Right cardiac atrium (tissue), 5 donors: ENCODE measurements around the gene ADCY1. TPM values are rescaled to one million over a fixed set of nuclear protein-coding genes. Genes with fewer than 3 reads are reported as not detected.

Experiments used
- ATAC-seq, 2 donors: fragments of 200-7000 bp; cut with Tn5 transposase; one replicate each; pipeline versions ENCODE4 v1.8.0 to v1.9.1; 2020; ENCODE audit warnings: moderate library complexity in 2 of 2, mild to moderate bottlenecking in 1 of 2
- DNase-seq, 3 donors: peaks; one replicate each; pipeline ENCODE4 v3.0.0-alpha.2; 2020
- H3K27ac ChIP-seq: one replicate; pipeline ENCODE4 v1.5.1; 2013; ENCODE audit warnings: mild to moderate bottlenecking, low read length, control low read depth, moderate library complexity
- H3K27me3 ChIP-seq: one replicate; pipeline ENCODE4 v1.6.1; 2013; ENCODE audit not compliant: control insufficient read depth, insufficient read depth
- H3K4me1 ChIP-seq: one replicate; pipeline ENCODE4 v1.6.1; 2013; ENCODE audit warnings: low read length; ENCODE audit not compliant: control insufficient read depth, insufficient read depth
- H3K4me3 ChIP-seq: one replicate; pipeline ENCODE4 v1.5.1; 2013; ENCODE audit warnings: low read length, control low read depth
- H3K9me3 ChIP-seq: one replicate; pipeline ENCODE4 v1.6.1; 2013; ENCODE audit warnings: low read length; ENCODE audit not compliant: control insufficient read depth
- WGBS: extraction: QIAGEN DNeasy Blood & Tissue Kit; methylation state at CpG from one replicate; pipeline ENCODE4 v1.1.7; 2013; 5-methylcytosine and 5-hydroxymethylcytosine counted together
- intact Hi-C, 4 donors: fragments of 100-400 bp; cut with DNase I; formaldehyde crosslinking; loops; one replicate each; pipeline versions ENCODE4 v1.11.0 to v1.14.0; 2022 to 2023
- polyA plus RNA-seq: library from polyadenylated mRNA; stranded (reverse); fragments of 200-250 nt; gene quantifications from one replicate; pipeline ENCODE4 v1.2.3, GENCODE V29; 2013
- total RNA-seq, 4 donors: library from RNA; stranded (reverse); fragmentation: NEBNext Ultra II Directional; extraction: Animal tissue kit (Norgen Biotek cat#: 25700); gene quantifications; one replicate each; pipeline ENCODE4 v1.2.1, GENCODE V29; 2021
- donor health status: healthy with polysubstance abuse.
- donor health status: DM: no; HTN: yes; CAD: no.
- donor health status: DM: no; HTN: no; CAD: no.
- donor health status: DM: no; HTN: yes; CAD: no; lungs with severe emphysema.
- donor health status: DM: yes; HTN: yes; CAD: no.

Gene ADCY1
- total and polyA plus RNA-seq, 5 donors: 2.2 to 5.9 (median 4.3) TPM

DNA sequence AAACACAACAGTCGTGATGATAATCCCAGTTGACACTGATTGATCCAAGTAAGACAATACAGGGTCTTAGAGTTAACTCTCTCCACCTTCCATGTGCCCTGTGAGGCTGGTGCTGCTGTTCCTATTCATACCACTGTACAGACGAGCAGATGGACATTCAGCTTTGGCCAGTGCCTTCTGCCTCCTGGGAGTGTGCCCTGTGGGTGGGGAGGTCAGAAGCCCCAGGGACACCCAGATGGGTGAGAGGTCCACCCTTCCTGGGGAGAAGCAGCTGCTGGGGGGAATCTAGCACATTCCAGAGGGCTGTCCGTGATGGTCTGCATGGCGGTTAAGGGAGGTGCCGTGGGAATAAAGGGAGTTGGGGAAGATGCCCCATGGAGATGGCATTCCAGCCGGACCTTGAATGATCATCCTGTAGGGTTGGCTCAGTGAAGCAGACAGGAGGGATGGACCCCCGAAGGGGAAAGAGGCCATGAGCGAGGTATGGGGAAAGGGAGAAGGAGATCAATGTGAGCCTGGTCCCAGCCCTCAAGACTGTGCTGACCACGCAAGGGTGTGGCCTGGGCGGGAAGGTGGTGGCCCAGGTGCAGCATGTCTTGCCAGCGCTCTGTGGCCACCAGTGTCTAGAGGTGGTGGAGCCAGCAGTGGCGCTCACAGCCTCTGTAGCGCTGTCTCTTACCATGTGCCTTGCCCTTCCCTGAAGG, 74.0 kb downstream of the ADCY1 start:
- no peak overlapping the region for H3K27ac ChIP-seq
- H3K27me3 ChIP-seq: no peaks in the 10 kb centered on the region
- intact Hi-C loops: no loop called here
- no peaks in the 10 kb centered on the region for H3K9me3 ChIP-seq
- no peak overlapping the region for H3K4me3 ChIP-seq
- 86% methylated on average over 13 of the region's 13 CpGs for WGBS
- H3K4me1 ChIP-seq: peaks cover 2% of the 10 kb centered on the region
- ATAC-seq (no peak), DNase-seq (no peak)

GRCh38 chr7:45648671-45648995, 74.5 kb downstream of the ADCY1 start:
- H3K4me3 ChIP-seq: no peak overlapping the region
- DNase-seq (no peak), ATAC-seq (no peak)
- no peaks in the 10 kb centered on the region for H3K27me3 ChIP-seq
- no peaks in the 10 kb centered on the region for H3K9me3 ChIP-seq
- H3K27ac ChIP-seq: no peak overlapping the region
- WGBS: 97% methylated on average over 10 of the region's 10 CpGs
- peaks cover 2% of the 10 kb centered on the region for H3K4me1 ChIP-seq
- intact Hi-C loops: no loop called here

DNA sequence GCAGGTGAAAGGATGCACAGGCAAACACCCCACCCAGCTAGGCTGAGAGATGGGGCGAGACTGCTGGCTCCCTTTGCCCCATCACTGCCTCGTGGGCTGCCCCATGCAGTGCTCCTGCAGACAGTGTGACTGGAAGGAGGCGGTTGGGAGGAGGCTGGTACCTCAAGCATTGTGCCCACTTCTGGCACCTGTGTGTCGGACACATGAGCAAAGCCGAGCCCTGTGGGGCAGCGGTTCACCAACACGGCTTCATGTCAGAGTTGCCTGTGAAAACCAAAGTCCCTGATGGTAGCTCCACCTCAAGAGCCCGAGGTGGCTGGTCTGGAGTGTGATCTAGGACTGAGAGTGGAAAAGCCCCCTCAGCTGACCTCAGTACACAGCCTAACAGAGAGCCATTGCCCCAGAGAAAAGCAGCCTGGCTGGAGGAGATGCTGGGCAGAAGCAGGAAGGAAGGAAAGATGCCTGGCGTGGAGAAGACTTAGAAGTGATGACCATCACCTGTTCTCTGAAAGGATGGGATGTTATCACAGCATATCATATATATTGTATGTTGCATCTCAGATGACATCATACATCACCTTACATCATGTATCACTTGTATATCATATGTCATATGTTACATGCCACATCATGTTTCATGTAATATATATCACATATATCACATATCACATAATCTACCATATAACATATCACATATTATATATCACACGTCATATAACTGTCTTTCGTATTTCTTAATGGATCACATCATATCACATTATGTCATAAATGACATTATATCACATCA, 75.6 kb downstream of the ADCY1 start:
- WGBS: 94% methylated on average over 11 of the region's 11 CpGs
- intact Hi-C loops: loop anchor here in 1 of 4 donors (10.0 kb wide), 1 partner anchor 215 kb away; no protein-coding TSS in a partner anchor
- DNase-seq: no peak

DNA sequence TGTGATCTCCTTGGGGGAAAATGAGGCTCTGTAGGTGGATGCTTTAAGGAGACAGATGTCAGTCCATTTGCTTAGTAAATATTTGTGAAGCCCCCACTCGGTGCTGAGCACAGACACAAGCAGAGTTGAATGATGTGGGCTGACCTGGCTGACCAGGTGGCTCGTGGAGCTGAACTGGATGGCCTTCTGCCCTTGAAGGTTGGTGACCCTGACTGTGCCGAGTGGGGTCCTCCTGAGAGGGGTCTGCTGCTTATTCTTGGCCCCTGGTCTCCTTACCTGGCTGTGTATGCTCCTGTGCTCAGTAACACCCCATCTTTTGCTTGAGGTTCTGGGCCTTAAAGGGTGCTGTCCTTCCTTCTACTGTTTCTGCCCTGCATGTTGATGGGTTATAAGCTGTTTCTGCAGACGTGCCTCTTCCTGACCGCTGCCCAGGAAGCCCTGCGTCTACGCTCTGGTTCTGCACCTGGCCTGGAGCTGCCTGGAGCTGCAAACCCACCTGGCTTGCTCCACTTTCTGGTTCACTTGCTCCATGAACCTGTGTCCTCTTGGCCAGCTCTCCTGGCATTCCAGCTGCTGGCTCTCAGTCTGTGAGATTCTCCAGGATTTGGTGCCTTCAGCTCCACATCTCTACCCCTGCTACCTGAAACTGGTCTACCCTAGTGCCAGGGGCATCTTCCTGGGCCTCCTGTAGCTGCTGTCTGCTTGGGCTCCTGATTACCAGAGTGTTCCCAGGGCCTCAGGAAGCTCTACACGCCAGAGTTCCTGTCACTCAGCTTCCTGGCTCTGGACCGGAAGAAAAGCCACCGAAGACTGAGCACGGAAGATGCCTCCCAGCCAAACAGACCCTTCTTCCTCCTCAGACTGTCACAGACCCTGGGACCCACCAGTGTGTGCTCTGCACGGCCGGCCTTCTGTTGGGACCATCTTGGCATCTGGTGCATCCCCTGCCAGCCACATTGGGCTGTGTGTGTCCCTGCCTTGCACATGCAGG, 76.5 kb downstream of the ADCY1 start:
- WGBS: 69% methylated on average over 13 of the region's 13 CpGs

More for the DNA sequence above, 75.6 kb downstream of the ADCY1 start:
- Histone ChIP-seq H3K27ac (no peak overlapping the region), H3K9me3 (no peaks in the 10 kb centered on the region), H3K4me3 (no peak overlapping the region), H3K27me3 (no peaks in the 10 kb centered on the region), H3K4me1 (peaks cover 2% of the 10 kb centered on the region)
- ATAC-seq: no peak

GRCh38 chr7:45651540-45651939, 77.4 kb downstream of the ADCY1 start:
- H3K27me3 ChIP-seq: no peaks in the 10 kb centered on the region
- ATAC-seq (no peak), DNase-seq (no peak)
- H3K27ac ChIP-seq: no peak overlapping the region
- 91% methylated on average over 6 of the region's 6 CpGs for WGBS
- H3K4me3 ChIP-seq: no peak overlapping the region
- H3K9me3 ChIP-seq: no peaks in the 10 kb centered on the region
- intact Hi-C loops: loop anchor here in 1 of 4 donors (10.0 kb wide), 1 partner anchor 213 kb away; no protein-coding TSS in a partner anchor
- H3K4me1 ChIP-seq: peaks cover 2% of the 10 kb centered on the region

More for the DNA sequence above, 76.5 kb downstream of the ADCY1 start:
- ATAC-seq (no peak), DNase-seq (no peak)
- H3K27me3 ChIP-seq: no peaks in the 10 kb centered on the region
- no peak overlapping the region for H3K4me3 ChIP-seq
- intact Hi-C loops: loop anchor here in 1 of 4 donors (10.0 kb wide), 1 partner anchor 214 kb away; no protein-coding TSS in a partner anchor
- H3K4me1 ChIP-seq: peaks cover 2% of the 10 kb centered on the region
- H3K27ac ChIP-seq: no peak overlapping the region
- H3K9me3 ChIP-seq: no peaks in the 10 kb centered on the region

GRCh38 chr7:45652630-45653029, 78.5 kb downstream of the ADCY1 start:
- H3K4me3 ChIP-seq: no peak overlapping the region
- H3K27ac ChIP-seq: no peak overlapping the region

GRCh38 chr7:45653209-45653907, 79.2 kb downstream of the ADCY1 start:
- 67% methylated on average over 4 of the region's 4 CpGs for WGBS
- no peak for ATAC-seq
- Histone ChIP-seq H3K4me3 (no peak overlapping the region), H3K27me3 (no peaks in the 10 kb centered on the region), H3K9me3 (no peaks in the 10 kb centered on the region), H3K27ac (no peak overlapping the region), H3K4me1 (no peaks in the 10 kb centered on the region)
- intact Hi-C loops: loop anchor here in 1 of 4 donors (10.0 kb wide), 1 partner anchor 211 kb away; no protein-coding TSS in a partner anchor
- no peak for DNase-seq

More at GRCh38 chr7:45652630-45653029, 78.5 kb downstream of the ADCY1 start:
- ATAC-seq: no peak
- H3K27me3 ChIP-seq: no peaks in the 10 kb centered on the region
- DNase-seq: no peak
- intact Hi-C loops: loop anchor here in 1 of 4 donors (10.0 kb wide), 1 partner anchor 212 kb away; no protein-coding TSS in a partner anchor
- no peaks in the 10 kb centered on the region for H3K4me1 ChIP-seq
- H3K9me3 ChIP-seq: no peaks in the 10 kb centered on the region
- 91% methylated on average over 2 of the region's 2 CpGs for WGBS

DNA sequence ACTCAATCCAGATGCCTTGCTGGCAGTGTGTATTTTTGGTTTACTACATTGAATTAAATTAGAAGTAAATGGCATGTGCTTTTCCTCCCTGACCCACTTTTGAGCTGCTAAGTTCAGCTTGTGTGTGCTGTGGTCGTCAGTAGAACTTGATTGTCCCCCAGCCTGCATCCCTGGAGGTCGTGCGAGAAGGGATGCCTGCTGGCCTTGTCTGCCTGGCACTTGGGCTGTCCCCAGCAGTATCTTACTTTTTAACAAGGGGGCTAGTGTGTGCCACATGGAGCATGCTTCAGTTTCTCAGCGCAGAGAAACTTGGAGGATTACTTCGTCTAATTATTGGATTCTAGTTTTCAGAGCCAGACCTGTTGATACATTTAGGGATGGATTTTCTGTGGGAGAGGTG, 80.2 kb downstream of the ADCY1 start:
- Histone ChIP-seq H3K4me1 (no peaks in the 10 kb centered on the region), H3K27ac (no peak overlapping the region), H3K9me3 (no peaks in the 10 kb centered on the region), H3K4me3 (no peak overlapping the region), H3K27me3 (no peaks in the 10 kb centered on the region)
- 91% methylated on average over 5 of the region's 5 CpGs for WGBS
- no peak for DNase-seq
- intact Hi-C loops: loop anchor here in 1 of 4 donors (10.0 kb wide), 1 partner anchor 210 kb away; no protein-coding TSS in a partner anchor
- no peak for ATAC-seq

DNA sequence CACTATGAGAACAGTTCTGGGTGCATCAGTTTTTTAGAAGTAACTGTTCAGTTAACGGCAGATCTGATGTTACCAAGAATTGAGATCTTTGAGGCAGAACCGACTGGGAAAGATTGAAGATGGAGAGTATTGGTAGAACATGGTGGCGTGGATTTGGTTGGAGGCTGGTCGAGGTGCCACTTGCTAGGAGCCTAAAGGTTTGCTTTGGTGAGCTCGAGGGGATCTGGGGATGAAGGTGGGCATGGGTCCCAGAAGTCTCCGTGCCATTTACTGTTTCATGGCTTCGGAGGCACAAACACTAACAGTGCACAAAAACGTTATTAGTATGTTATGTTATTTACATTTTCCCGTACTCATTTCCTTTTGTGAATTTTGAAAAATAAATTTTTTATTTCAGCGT, 81.4 kb downstream of the ADCY1 start:
- ATAC-seq (no peak), DNase-seq (no peak)
- H3K9me3 ChIP-seq: no peaks in the 10 kb centered on the region
- H3K4me3 ChIP-seq: no peak overlapping the region
- no peaks in the 10 kb centered on the region for H3K4me1 ChIP-seq
- 94% methylated on average over 10 of the region's 10 CpGs for WGBS
- intact Hi-C loops: loop anchor here in 1 of 4 donors (10.0 kb wide), 1 partner anchor 209 kb away; no protein-coding TSS in a partner anchor
- H3K27me3 ChIP-seq: no peaks in the 10 kb centered on the region
- no peak overlapping the region for H3K27ac ChIP-seq

DNA sequence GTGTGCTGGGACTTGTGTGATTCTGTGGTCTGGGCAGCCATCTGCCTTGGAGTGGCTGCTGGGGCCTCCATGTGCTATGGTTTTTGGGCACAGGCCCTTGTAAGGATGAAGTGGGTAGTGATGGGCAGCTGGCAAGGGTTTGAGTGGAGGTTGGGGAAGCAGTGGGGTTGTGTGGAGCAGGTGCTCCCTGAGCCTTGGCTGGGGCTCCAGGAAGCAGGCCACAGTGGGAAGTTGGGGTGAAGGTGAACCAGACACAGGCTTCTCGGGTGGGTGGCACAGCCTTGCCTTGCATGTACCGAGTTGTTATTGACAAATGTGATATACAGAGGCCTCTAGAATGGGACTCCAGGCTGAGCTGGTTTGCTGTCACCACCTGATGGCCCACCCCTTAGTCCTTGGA, 82.3 kb downstream of the ADCY1 start:
- intact Hi-C loops: loop anchor here in 1 of 4 donors (10.0 kb wide), 1 partner anchor 208 kb away; no protein-coding TSS in a partner anchor
- no peaks in the 10 kb centered on the region for H3K4me1 ChIP-seq
- WGBS: 86% methylated on average over 2 of the region's 2 CpGs
- no peak overlapping the region for H3K4me3 ChIP-seq
- no peak overlapping the region for H3K27ac ChIP-seq
- H3K9me3 ChIP-seq: no peaks in the 10 kb centered on the region
- H3K27me3 ChIP-seq: no peaks in the 10 kb centered on the region
- ATAC-seq: no peak
- no peak for DNase-seq
